Activated T-cell treated with anti-CD3 and anti-CD28 coated beads, Interleukin-2, amount 50 U/mL, for 24 hours (primary cell): ENCODE data around the gene MIER2.
"Not testable (repeated sequence)": the region's sequence is repeated elsewhere in the genome, so short reads cannot be mapped to it uniquely, and the experiment has no call there.

Experiments used
- DNase-seq: peaks from one replicate; pipeline ENCODE4 v3.0.0-alpha.2; 2020
- H3K27ac Mint-ChIP-seq: 2 replicates; pipeline ENCODE4 v1.8.0; 2020; ENCODE audit warnings: mild to moderate bottlenecking, mixed read lengths
- H3K27me3 Mint-ChIP-seq: 2 replicates; pipeline ENCODE4 v1.8.0; 2020; ENCODE audit warnings: mixed read lengths
- H3K36me3 Mint-ChIP-seq: 2 replicates; pipeline ENCODE4 v1.8.0; 2020; ENCODE audit warnings: low read depth, mixed read lengths
- H3K4me1 Mint-ChIP-seq: 2 replicates; pipeline ENCODE4 v1.8.0; 2020; ENCODE audit warnings: low read depth, mixed read lengths
- H3K4me3 Mint-ChIP-seq: 2 replicates; pipeline ENCODE4 v1.8.0; 2020; ENCODE audit warnings: mild to moderate bottlenecking, moderate library complexity, mixed read lengths
- H3K9me3 Mint-ChIP-seq: 2 replicates; pipeline ENCODE4 v1.8.0; 2020; ENCODE audit warnings: mixed read lengths

Gene MIER2

DNA sequence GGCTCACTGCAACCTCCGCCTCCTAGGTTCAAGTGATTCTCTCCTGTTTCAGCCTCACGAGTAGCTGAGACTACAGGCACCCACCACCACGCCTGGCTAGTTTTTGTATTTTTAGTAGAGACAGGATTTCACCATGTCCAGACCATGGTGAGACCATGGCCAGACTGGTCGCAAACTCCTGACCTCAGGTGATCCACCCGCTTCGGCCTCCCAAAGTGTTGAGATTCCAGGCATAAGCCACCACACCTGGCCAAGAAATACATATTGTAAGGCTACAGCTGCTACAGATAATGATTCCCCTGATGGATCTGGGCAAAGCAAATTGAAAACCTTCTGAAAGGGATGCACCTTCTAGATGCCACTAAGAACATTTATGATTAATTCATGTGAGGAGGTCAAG lies 71.2 kb downstream of the MIER2 start:
- H3K4me1 Mint-ChIP-seq, result no peaks in the 10 kb centered on the region
- H3K27me3 Mint-ChIP-seq, result peaks cover 56% of the 10 kb centered on the region
- H3K36me3 Mint-ChIP-seq, result no peaks in the 10 kb centered on the region
- no peak overlapping the region for H3K4me3 Mint-ChIP-seq
- H3K9me3 Mint-ChIP-seq, result no peaks in the 10 kb centered on the region
- H3K27ac Mint-ChIP-seq, result no peak overlapping the region
- no peak for DNase-seq

GRCh38 chr19:271856-272255 lies 72.7 kb downstream of the MIER2 start:
- Mint-ChIP-seq H3K27me3 (peaks cover 53% of the 10 kb centered on the region), H3K9me3 (no peaks in the 10 kb centered on the region), H3K27ac (no peak overlapping the region), H3K4me1 (peaks cover 4% of the 10 kb centered on the region), H3K36me3 (no peaks in the 10 kb centered on the region), H3K4me3 (no peak overlapping the region)
- no peak for DNase-seq

DNA sequence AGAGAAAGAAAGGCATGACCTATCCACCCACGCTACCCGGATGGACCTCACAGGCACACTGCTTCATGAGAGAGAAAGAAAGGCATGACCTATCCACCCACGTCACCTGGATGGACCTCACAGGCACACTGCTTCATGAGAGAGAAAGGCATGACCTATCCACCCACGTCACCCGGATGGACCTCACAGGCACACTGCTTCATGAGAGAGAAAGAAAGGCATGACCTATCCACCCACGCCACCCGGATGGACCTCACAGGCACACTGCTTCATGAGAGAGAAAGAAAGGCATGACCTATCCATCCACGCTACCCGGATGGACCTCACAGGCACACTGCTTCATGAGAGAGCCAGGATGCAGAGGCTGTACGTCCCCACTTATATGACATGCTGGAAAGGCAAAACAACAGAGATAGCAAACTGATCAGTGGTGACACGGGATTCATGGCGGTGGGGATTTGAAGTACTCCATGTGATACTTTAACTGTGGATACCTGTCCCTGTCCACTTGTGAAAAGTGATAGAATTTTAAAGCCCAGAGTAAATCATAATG lies 73.8 kb downstream of the MIER2 start:
- peaks cover 55% of the 10 kb centered on the region for H3K27me3 Mint-ChIP-seq
- H3K4me1 Mint-ChIP-seq, H3K4me3 Mint-ChIP-seq, DNase-seq, H3K9me3 Mint-ChIP-seq, H3K27ac Mint-ChIP-seq, H3K36me3 Mint-ChIP-seq: not testable (repeated sequence)

DNA sequence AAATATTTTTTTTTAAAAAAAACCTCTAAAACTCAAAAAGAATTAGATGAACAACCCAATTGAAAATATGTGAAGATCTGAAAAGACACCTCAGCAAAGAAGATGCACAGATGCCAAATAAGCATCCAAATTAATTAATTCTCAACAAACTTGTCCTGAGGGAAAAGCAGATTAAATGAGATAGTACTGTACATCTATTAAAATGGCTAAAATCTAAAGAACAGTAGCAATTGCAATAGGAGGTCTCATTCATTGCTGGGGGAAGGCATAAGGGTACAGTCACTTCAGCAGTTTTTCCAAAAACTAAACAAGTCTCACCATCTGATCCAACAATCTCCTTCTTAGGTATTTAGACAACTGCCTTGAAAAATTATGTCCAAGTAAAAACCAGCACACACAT lies 75.4 kb downstream of the MIER2 start:
- Mint-ChIP-seq H3K36me3 (no peaks in the 10 kb centered on the region), H3K9me3 (no peaks in the 10 kb centered on the region), H3K27ac (no peak overlapping the region), H3K27me3 (peaks cover 61% of the 10 kb centered on the region), H3K4me3 (no peak overlapping the region), H3K4me1 (peaks cover 9% of the 10 kb centered on the region)
- no peak for DNase-seq

DNA sequence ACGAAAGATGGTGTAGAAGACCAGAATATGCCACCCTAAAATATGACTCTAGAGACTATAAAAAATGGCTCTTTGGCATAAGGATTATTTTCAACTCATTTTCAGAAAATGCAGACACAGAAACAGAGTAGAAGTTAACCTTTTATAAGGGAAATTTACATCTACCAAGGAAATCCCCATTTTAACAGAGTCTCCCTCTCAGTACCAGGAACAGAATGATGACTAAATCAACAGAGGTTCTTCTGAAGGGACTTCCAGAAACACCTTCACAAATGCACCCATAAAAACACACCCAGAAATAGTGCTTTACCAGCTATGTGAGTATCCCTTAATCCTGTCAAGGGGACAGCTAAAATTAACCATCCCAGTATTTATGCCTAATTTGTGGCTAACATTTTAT lies 82.5 kb downstream of the MIER2 start:
- no peak for DNase-seq
- H3K27ac Mint-ChIP-seq, result peak overlapping the region; percentile 50
- peaks cover 13% of the 10 kb centered on the region for H3K4me1 Mint-ChIP-seq
- H3K36me3 Mint-ChIP-seq, result no peaks in the 10 kb centered on the region
- no peaks in the 10 kb centered on the region for H3K9me3 Mint-ChIP-seq
- H3K27me3 Mint-ChIP-seq, result peaks cover 65% of the 10 kb centered on the region
- H3K4me3 Mint-ChIP-seq, result no peak overlapping the region

DNA sequence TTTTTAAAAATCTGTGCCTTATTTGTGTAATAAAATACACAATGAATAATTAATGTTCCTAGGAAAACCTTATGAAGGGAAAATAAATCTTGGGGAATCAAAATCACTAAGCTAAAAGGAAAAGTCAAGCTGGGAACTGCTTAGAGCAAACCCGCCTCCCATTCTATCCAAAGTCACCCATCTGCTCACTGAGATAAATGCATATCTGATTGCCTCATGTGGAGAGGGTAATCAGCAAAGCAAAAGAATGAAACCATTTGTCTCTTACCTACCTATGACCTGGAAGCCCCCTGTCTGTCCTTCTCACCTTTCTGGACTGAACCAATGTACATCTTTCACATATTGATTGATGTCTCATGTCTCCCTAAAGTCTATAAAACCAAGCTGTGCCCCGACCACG lies 87.8 kb downstream of the MIER2 start:
- H3K36me3 Mint-ChIP-seq, H3K4me1 Mint-ChIP-seq, H3K27ac Mint-ChIP-seq, H3K9me3 Mint-ChIP-seq, H3K4me3 Mint-ChIP-seq, DNase-seq: not testable (repeated sequence)
- peaks cover 63% of the 10 kb centered on the region for H3K27me3 Mint-ChIP-seq
